Neural cell (in vitro differentiated cells): Measurements from ENCODE around the gene GSN. TPM values are rescaled to one million over a fixed set of nuclear protein-coding genes. Genes with fewer than 3 reads are reported as not detected.

Experiments
- H2AFZ ChIP-seq: fragments of 200-600, 300-800 bp; sonication (generic), shearing (Covaris generic); 2 replicates; pipeline ENCODE4 v1.6.0; 2014; ENCODE audit warnings: low read depth, mild to moderate bottlenecking, antibody characterized with exemption, low read length, moderate library complexity
- H3F3A ChIP-seq: fragments of 200-600 bp; shearing (Covaris generic); 2 replicates; pipeline ENCODE4 v1.6.1; 2016; ENCODE audit warnings: mild to moderate bottlenecking, moderate library complexity, mixed read lengths, antibody characterized with exemption, low read length; ENCODE audit not compliant: insufficient read depth, poor library complexity, severe bottlenecking
- H3K27ac ChIP-seq: fragments of 200-600, 300-800 bp; sonication (generic), shearing (Covaris generic); 2 replicates; pipeline ENCODE4 v1.5.1; 2014; ENCODE audit warnings: mild to moderate bottlenecking, low read length, moderate library complexity
- H3K27me3 ChIP-seq: fragments of 300-800, 200-600 bp; sonication (generic), shearing (Covaris generic); 2 replicates; pipeline ENCODE4 v1.6.0; 2014; ENCODE audit warnings: mild to moderate bottlenecking, low read depth, low read length, moderate library complexity; ENCODE audit not compliant: insufficient read depth
- H3K36me3 ChIP-seq: fragments of 300-800, 200-600 bp; sonication (generic), shearing (Covaris generic); 2 replicates; pipeline ENCODE4 v1.5.1; 2014; ENCODE audit warnings: mild to moderate bottlenecking, antibody characterized with exemption, low read length, moderate library complexity; ENCODE audit not compliant: insufficient read depth
- H3K4me2 ChIP-seq: fragments of 300-800, 200-600 bp; sonication (generic), shearing (Covaris generic); 2 replicates; pipeline ENCODE4 v1.6.0; 2014; ENCODE audit warnings: mild to moderate bottlenecking, low read length
- H3K4me3 ChIP-seq: fragments of 300-800, 200-600 bp; sonication (generic), shearing (Covaris generic); 2 replicates; pipeline ENCODE4 v1.5.1; 2014; ENCODE audit warnings: mild to moderate bottlenecking, low read length, moderate library complexity
- H3K79me2 ChIP-seq: fragments of 200-600 bp; shearing (Covaris generic); replicated peaks from 2 replicates; pipeline ENCODE4 v1.6.0; 2014; ENCODE audit warnings: mild to moderate bottlenecking, low read length, moderate library complexity; ENCODE audit not compliant: insufficient read depth
- H3K9ac ChIP-seq: fragments of 300-800, 200-600 bp; sonication (generic), shearing (Covaris generic); 2 replicates; pipeline ENCODE4 v1.6.1; 2016; ENCODE audit warnings: mild to moderate bottlenecking, low read length, mixed read lengths
- H3K9me2 ChIP-seq: fragments of 200-600 bp; shearing (Covaris generic); 2 replicates; pipeline ENCODE4 v1.6.1; 2016; ENCODE audit warnings: mild to moderate bottlenecking, low read length, mixed read lengths; ENCODE audit not compliant: insufficient read depth
- H3K9me3 ChIP-seq: fragments of 200-600, 300-800 bp; sonication (generic), shearing (Covaris generic); 2 replicates; pipeline ENCODE4 v1.6.1; 2016; ENCODE audit warnings: mild to moderate bottlenecking, mixed run types, low read length, moderate library complexity, mixed read lengths
- H4K20me1 ChIP-seq: fragments of 200-600 bp; shearing (Covaris generic); 2 replicates; pipeline ENCODE4 v1.6.1; 2016; ENCODE audit warnings: mild to moderate bottlenecking, mixed run types; ENCODE audit not compliant: insufficient read depth
- CTCF ChIP-seq: fragments of 450-650 bp; IDR thresholded peaks from 2 replicates; pipeline ENCODE4 v1.5.1; 2014; ENCODE audit warnings: antibody characterized with exemption, mild to moderate bottlenecking, moderate library complexity; ENCODE audit not compliant: poor library complexity, severe bottlenecking
- EP300 ChIP-seq: fragments of 450-650 bp; conservative IDR thresholded peaks from 2 replicates; pipeline ENCODE4 v1.6.1; 2014; ENCODE audit warnings: antibody characterized with exemption, mild to moderate bottlenecking, moderate library complexity; ENCODE audit not compliant: poor library complexity, severe bottlenecking
- EZH2 ChIP-seq: fragments of 200-600, 300-800 bp; shearing (Covaris generic), sonication (generic); IDR thresholded peaks from 2 replicates; pipeline ENCODE4 v1.6.1; 2014; ENCODE audit warnings: antibody characterized with exemption, low read length, borderline replicate concordance, mild to moderate bottlenecking; ENCODE audit not compliant: insufficient read depth, poor library complexity, severe bottlenecking
- MXI1 ChIP-seq: fragments of 450-650 bp; conservative IDR thresholded peaks from 2 replicates; pipeline ENCODE4 v1.6.1; 2014; ENCODE audit warnings: antibody characterized with exemption, mild to moderate bottlenecking; ENCODE audit not compliant: poor library complexity, severe bottlenecking
- POLR2AphosphoS5 ChIP-seq: IDR thresholded peaks from 2 replicates; pipeline ENCODE4 v1.6.1; 2012
- RAD21 ChIP-seq: fragments of 450-650 bp; conservative IDR thresholded peaks from 2 replicates; pipeline ENCODE4 v1.6.1; 2014; ENCODE audit warnings: antibody characterized with exemption, mild to moderate bottlenecking, moderate library complexity
- SMC3 ChIP-seq: fragments of 450-650 bp; conservative IDR thresholded peaks from 2 replicates; pipeline ENCODE4 v1.6.1; 2014; ENCODE audit warnings: antibody characterized with exemption, mild to moderate bottlenecking, moderate library complexity; ENCODE audit not compliant: poor library complexity
- TAF1 ChIP-seq: IDR thresholded peaks from 2 replicates; pipeline ENCODE4 v1.6.1; 2012; ENCODE audit warnings: low read depth
- polyA plus RNA-seq: library from polyadenylated mRNA; depleted of rRNA; stranded (reverse); fragments of >200 nt; gene quantifications from 2 replicates; pipeline ENCODE4 v1.2.3, GENCODE V29; 2014
- TF ChIP-seq, protein P1 (sequence below): IDR thresholded peaks from 2 replicates; pipeline ENCODE4 v1.6.1; 2012; ENCODE audit warnings: borderline replicate concordance

Gene GSN
- polyA plus RNA-seq, 1 donor from 2014 or later = 2.4 TPM

DNA sequence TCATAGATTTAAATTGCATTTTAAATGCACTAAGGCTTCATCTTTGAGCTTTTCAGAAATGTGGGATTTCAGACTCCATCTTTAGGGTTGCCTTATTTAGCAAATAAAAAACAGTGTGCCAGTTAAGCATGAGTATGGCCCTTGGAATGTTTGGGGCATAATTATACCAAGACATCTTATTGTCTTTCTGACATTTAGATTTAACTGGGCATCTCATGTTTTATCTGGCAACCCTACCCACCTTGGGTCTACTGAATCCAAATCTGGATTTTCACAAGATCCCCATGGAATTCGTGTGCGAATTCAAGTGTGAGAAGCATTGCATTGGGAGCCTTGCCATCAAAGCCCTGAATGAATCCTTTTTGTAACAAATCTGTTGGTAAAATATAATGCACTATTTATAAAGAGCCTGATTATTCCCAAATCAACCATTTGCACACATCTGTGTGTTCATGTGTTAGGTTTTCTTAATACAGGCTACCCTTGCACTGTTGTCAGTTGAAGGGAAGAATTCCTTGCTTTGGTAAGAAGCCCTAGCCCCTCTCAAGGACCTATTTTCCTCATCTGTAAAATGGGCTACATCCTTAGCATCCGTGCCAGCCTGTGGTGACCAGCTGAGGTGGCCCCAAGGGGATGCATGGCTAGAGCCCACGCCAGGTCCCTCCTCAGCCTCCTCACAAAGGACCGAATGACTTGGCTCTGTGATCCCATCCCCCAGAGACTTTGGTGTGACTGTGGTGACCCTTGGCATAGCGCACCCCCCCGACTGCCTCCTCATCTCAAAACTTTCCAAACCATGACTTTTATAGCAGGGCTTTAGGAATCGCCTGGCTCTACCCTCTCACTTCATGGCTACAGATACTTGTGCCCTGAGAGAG is 8.1 kb downstream of the GSN start:
- Histone ChIP-seq H3K9me2 (no peaks in the 10 kb centered on the region), H4K20me1 (no peaks in the 10 kb centered on the region), H3K79me2 (no peaks in the 10 kb centered on the region), H3K27me3 (no peaks in the 10 kb centered on the region), H3K9me3 (no peaks in the 10 kb centered on the region), H3K27ac (no peak overlapping the region), H3K4me2 (no peak overlapping the region), H3K4me3 (no peak overlapping the region), H3F3A (no peaks in the 10 kb centered on the region), H2AFZ (no peak overlapping the region), H3K9ac (no peak overlapping the region), H3K36me3 (no peaks in the 10 kb centered on the region)
- TF ChIP-seq POLR2AphosphoS5 (no peak), CTCF (no peak), EZH2 (no peak), EP300 (no peak), MXI1 (no peak), SMC3 (no peak), RAD21 (no peak), TAF1 (no peak)
- TF ChIP-seq, protein P1, sequence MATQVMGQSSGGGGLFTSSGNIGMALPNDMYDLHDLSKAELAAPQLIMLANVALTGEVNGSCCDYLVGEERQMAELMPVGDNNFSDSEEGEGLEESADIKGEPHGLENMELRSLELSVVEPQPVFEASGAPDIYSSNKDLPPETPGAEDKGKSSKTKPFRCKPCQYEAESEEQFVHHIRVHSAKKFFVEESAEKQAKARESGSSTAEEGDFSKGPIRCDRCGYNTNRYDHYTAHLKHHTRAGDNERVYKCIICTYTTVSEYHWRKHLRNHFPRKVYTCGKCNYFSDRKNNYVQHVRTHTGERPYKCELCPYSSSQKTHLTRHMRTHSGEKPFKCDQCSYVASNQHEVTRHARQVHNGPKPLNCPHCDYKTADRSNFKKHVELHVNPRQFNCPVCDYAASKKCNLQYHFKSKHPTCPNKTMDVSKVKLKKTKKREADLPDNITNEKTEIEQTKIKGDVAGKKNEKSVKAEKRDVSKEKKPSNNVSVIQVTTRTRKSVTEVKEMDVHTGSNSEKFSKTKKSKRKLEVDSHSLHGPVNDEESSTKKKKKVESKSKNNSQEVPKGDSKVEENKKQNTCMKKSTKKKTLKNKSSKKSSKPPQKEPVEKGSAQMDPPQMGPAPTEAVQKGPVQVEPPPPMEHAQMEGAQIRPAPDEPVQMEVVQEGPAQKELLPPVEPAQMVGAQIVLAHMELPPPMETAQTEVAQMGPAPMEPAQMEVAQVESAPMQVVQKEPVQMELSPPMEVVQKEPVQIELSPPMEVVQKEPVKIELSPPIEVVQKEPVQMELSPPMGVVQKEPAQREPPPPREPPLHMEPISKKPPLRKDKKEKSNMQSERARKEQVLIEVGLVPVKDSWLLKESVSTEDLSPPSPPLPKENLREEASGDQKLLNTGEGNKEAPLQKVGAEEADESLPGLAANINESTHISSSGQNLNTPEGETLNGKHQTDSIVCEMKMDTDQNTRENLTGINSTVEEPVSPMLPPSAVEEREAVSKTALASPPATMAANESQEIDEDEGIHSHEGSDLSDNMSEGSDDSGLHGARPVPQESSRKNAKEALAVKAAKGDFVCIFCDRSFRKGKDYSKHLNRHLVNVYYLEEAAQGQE = no peak

GRCh38 chr9:121277026-121277425 is 9.1 kb downstream of the GSN start:
- H3K9ac ChIP-seq = no peak overlapping the region
- H3K27ac ChIP-seq = no peak overlapping the region
- H3K36me3 ChIP-seq = no peaks in the 10 kb centered on the region
- H3K27me3 ChIP-seq = no peaks in the 10 kb centered on the region
- H3K9me3 ChIP-seq = no peaks in the 10 kb centered on the region
- no peak overlapping the region for H3K4me3 ChIP-seq
- H3K9me2 ChIP-seq = no peaks in the 10 kb centered on the region
- TF ChIP-seq RAD21 = no peak
- no peak for TF ChIP-seq EZH2
- TF ChIP-seq POLR2AphosphoS5 = no peak
- TF ChIP-seq SMC3 = no peak
- TF ChIP-seq CTCF = no peak
- TF ChIP-seq, protein P1 = no peak
- TF ChIP-seq TAF1 = no peak
- no peak overlapping the region for H2AFZ ChIP-seq
- no peaks in the 10 kb centered on the region for H3F3A ChIP-seq
- H4K20me1 ChIP-seq = no peaks in the 10 kb centered on the region
- no peaks in the 10 kb centered on the region for H3K79me2 ChIP-seq
- H3K4me2 ChIP-seq = no peak overlapping the region
